Esophagus muscularis mucosa (tissue), 4 donors: ENCODE measurements around the gene HDAC4. TPM values are rescaled to one million over a fixed set of nuclear protein-coding genes. Genes with fewer than 3 reads are reported as not detected.

Experiments
- DNase-seq: peaks from one replicate; pipeline ENCODE4 v3.0.0-alpha.2; 2017; ENCODE audit errors: extremely low spot score
- H3K27ac ChIP-seq, 4 donors: fragments of 200-600 bp; sonication (generic); replicated peaks in 1 of 4; 1 replicate in 3 of 4; 2 replicates in 1 of 4; pipeline ENCODE4 v1.5.1; 2016 to 2019; ENCODE audit warnings: mild to moderate bottlenecking in 1 of 4
- H3K27me3 ChIP-seq, 4 donors: fragments of 200-600 bp; sonication (generic); one replicate each; pipeline versions ENCODE4 v1.5.1 to v1.6.0; 2016 to 2019
- H3K36me3 ChIP-seq, 4 donors: fragments of 200-600 bp; sonication (generic); one replicate each; pipeline ENCODE4 v1.5.1; 2016 to 2019
- H3K4me1 ChIP-seq, 4 donors: fragments of 200-600 bp; sonication (generic); one replicate each; pipeline ENCODE4 v1.5.1; 2016 to 2019
- H3K4me3 ChIP-seq, 4 donors: fragments of 200-600 bp; sonication (generic); 1 replicate in 2 of 4; 2 replicates in 2 of 4; pipeline ENCODE4 v1.5.1; 2016 to 2019; ENCODE audit warnings: mild to moderate bottlenecking in 4 of 4, moderate library complexity in 1 of 4
- H3K9me3 ChIP-seq, 4 donors: fragments of 200-600 bp; sonication (generic); 1 replicate in 3 of 4; 2 replicates in 1 of 4; pipeline ENCODE4 v1.5.1; 2016 to 2019
- CTCF ChIP-seq, 3 experiments: fragments of 200-600 bp in 2 of 3; fragments of 450-650 bp in 1 of 3; sonication (generic) in 2 of 3; IDR thresholded peaks; one replicate each; pipeline ENCODE4 v1.5.1; 2017 to 2019; ENCODE audit warnings: antibody characterized with exemption in 3 of 3, mild to moderate bottlenecking in 2 of 3, moderate library complexity in 1 of 3
- EP300 ChIP-seq: sonication (generic); formaldehyde crosslinking; IDR thresholded peaks from one replicate; pipeline ENCODE4 v1.6.1; 2017; ENCODE audit warnings: antibody characterized with exemption
- POLR2A ChIP-seq: fragments of 450-650 bp; IDR thresholded peaks from one replicate; pipeline ENCODE4 v1.6.1; 2017; ENCODE audit warnings: antibody characterized with exemption, moderate library complexity, mild to moderate bottlenecking, low read depth
- POLR2AphosphoS5 ChIP-seq, 2 donors: sonication (generic); formaldehyde crosslinking; IDR thresholded peaks; one replicate each; pipeline ENCODE4 v1.6.1; 2017; ENCODE audit warnings: antibody characterized with exemption in 2 of 2
- WGBS: methylation state at CpG from one replicate; pipeline ENCODE4 v1.1.5; 2018; 5-methylcytosine and 5-hydroxymethylcytosine counted together
- intact Hi-C: fragments of 100-400 bp; cut with DNase I; formaldehyde crosslinking; loops from one replicate; pipeline ENCODE4 v1.15.1; 2023
- total RNA-seq, 4 donors: library from RNA; depleted of rRNA; stranded (reverse); fragments of >200 nt; gene quantifications; one replicate each; pipeline versions ENCODE4 v1.1.0 to v1.2.1, GENCODE V29; 2016

The HDAC4 gene
- total RNA-seq, 4 donors from 2014 or later, result 59.4 to 119 (median 76.1) TPM

- TF ChIP-seq EP300 (no peak), POLR2AphosphoS5 (IDR thresholded peaks at IDR 0.05) (no peak), CTCF (IDR thresholded peaks at IDR 0.05) (no peak)
- no peak overlapping the region for H3K27ac ChIP-seq
- H3K4me3 ChIP-seq, result no peak overlapping the region
- 91% methylated on average over 10 of the region's 13 CpGs for WGBS
- peaks cover 46 to 98% (median 85%) of the 10 kb centered on the region in 4 donors for H3K36me3 ChIP-seq
- DNase-seq, result no peak
- H3K4me1 ChIP-seq, result peaks cover 0 to 42% (median 22%) of the 10 kb centered on the region in 4 donors
- intact Hi-C loops, result loop anchor here (10.0 kb wide), 1 partner anchor 253 kb away; no protein-coding TSS in a partner anchor
- H3K27me3 ChIP-seq, result no peaks in the 10 kb centered on the region
- H3K9me3 ChIP-seq, result no peaks in the 10 kb centered on the region
Measured at GRCh38 chr2:239142296-239142695, 258.5 kb downstream of the HDAC4 start.

- intact Hi-C loops, result loop anchor here (10.0 kb wide), 1 partner anchor 254 kb away; no protein-coding TSS in a partner anchor
- Histone ChIP-seq H3K27ac (peak overlapping the region in 2 of 4 donors; percentile 37 to 51), H3K4me3 (no peak overlapping the region), H3K27me3 (no peaks in the 10 kb centered on the region), H3K4me1 (peaks cover 0 to 39% (median 22%) of the 10 kb centered on the region in 4 donors), H3K9me3 (no peaks in the 10 kb centered on the region), H3K36me3 (peaks cover 49 to 98% (median 87%) of the 10 kb centered on the region in 4 donors)
- DNase-seq, result no peak
- 87% methylated on average over 11 of the region's 14 CpGs for WGBS
- TF ChIP-seq EP300, result no peak
- TF ChIP-seq POLR2A, result no peak
- no peak for TF ChIP-seq CTCF (IDR thresholded peaks at IDR 0.05)
- no peak for TF ChIP-seq POLR2AphosphoS5 (IDR thresholded peaks at IDR 0.05)
Measured at GRCh38 chr2:239141021-239141760, 259.6 kb downstream of the HDAC4 start.

DNA sequence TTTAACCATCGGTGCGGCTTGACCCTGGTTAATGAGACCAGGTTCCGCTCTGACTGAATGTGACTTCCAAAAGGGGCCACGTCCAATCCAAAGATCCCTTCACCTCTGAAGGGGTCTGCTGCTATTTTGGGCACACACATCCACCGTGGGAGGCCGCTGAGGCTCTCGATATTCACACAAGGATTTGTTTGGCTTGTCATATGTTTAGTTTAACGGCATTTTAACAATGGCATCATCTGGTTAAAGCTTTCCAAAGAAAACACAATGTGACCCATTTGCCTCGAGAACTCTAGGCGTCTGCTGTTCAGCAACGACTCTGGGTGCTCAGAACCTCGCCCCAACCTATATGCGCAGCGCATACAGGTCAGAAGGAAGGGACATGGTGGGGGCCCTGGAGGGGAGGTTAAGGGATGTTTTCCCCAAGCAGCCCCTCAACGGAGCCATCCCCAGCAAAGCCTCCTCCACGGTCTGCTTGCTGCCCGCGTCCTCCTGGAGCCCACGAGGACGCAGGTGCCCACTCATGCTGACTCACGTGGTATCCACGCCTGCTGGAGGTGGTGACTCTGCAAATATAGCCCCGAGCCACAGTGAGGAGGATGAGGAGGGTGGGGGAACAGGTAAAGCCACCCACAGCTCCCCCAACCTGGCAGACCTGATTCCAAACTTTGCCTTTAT lies 260.3 kb downstream of the HDAC4 start:
- no peak for TF ChIP-seq CTCF (IDR thresholded peaks at IDR 0.05)
- intact Hi-C loops, result loop anchor here (10.0 kb wide), 1 partner anchor 254 kb away; no protein-coding TSS in a partner anchor
- Histone ChIP-seq H3K27me3 (no peaks in the 10 kb centered on the region), H3K4me3 (no peak overlapping the region), H3K4me1 (peaks cover 0 to 39% (median 22%) of the 10 kb centered on the region in 4 donors), H3K27ac (peak overlapping the region in 3 of 4 donors; percentile 6 to 51 (median 37)), H3K9me3 (no peaks in the 10 kb centered on the region), H3K36me3 (peaks cover 42 to 98% (median 86%) of the 10 kb centered on the region in 4 donors)
- 71% methylated on average over 23 of the region's 23 CpGs for WGBS
- DNase-seq, result no peak

GRCh38 chr2:239139566-239139965 lies 261.3 kb downstream of the HDAC4 start:
- intact Hi-C loops, result no loop called here
- no peak overlapping the region for H3K4me3 ChIP-seq
- 94% methylated on average over 29 of the region's 29 CpGs for WGBS
- H3K27ac ChIP-seq, result peak overlapping the region in 2 of 4 donors; percentile 51 to 52
- peaks cover 0 to 39% (median 22%) of the 10 kb centered on the region in 4 donors for H3K4me1 ChIP-seq
- TF ChIP-seq POLR2A, result no peak
- TF ChIP-seq CTCF (IDR thresholded peaks at IDR 0.05), result no peak
- no peak for TF ChIP-seq EP300
- no peak for TF ChIP-seq POLR2AphosphoS5 (IDR thresholded peaks at IDR 0.05)
- H3K9me3 ChIP-seq, result no peaks in the 10 kb centered on the region
- H3K27me3 ChIP-seq, result no peaks in the 10 kb centered on the region
- peaks cover 37 to 97% (median 82%) of the 10 kb centered on the region in 4 donors for H3K36me3 ChIP-seq
- DNase-seq, result no peak
